B cell (primary cell): Measurements from ENCODE around the gene PRKCB.

Source experiments
- EZH2 ChIP-seq: IDR thresholded peaks from 2 replicates; pipeline ENCODE4 v1.6.1; 2012; ENCODE audit warnings: borderline replicate concordance, low read depth, mild to moderate bottlenecking, moderate library complexity, low read length; ENCODE audit not compliant: insufficient read depth, poor library complexity, severe bottlenecking
- TF ChIP-seq, protein P1 (sequence below): fragments of 200-600 bp; IDR thresholded peaks from one replicate; pipeline ENCODE4 v1.8.0; 2022; ENCODE audit warnings: antibody characterized with exemption, mild to moderate bottlenecking

DNA sequence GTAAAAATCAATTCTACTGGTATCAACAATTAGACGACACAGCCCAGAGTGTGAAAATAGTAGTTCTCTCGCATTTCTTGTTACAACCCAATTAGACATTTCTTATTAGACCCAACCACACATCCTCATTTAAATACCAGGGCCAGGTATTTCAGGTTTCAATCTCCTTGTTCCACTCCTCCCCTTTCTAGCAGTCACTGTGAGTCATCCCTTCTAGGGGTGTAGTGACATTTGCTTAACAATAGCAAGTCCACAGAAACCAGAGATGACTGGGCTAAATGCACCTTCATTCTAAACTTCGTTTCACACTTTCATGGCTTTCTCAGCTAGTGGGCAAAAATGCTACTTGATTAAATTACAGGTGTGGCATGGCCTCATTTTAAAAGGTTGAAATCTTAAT, 303.5 kb downstream of the PRKCB start:
- TF ChIP-seq, protein P1, sequence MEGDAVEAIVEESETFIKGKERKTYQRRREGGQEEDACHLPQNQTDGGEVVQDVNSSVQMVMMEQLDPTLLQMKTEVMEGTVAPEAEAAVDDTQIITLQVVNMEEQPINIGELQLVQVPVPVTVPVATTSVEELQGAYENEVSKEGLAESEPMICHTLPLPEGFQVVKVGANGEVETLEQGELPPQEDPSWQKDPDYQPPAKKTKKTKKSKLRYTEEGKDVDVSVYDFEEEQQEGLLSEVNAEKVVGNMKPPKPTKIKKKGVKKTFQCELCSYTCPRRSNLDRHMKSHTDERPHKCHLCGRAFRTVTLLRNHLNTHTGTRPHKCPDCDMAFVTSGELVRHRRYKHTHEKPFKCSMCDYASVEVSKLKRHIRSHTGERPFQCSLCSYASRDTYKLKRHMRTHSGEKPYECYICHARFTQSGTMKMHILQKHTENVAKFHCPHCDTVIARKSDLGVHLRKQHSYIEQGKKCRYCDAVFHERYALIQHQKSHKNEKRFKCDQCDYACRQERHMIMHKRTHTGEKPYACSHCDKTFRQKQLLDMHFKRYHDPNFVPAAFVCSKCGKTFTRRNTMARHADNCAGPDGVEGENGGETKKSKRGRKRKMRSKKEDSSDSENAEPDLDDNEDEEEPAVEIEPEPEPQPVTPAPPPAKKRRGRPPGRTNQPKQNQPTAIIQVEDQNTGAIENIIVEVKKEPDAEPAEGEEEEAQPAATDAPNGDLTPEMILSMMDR: no peak
- no peak for TF ChIP-seq EZH2
